Right lobe of liver (tissue), 4 donors: ENCODE results near the gene ATOX1.

Experiments
- POLR2A ChIP-seq: fragments of 450-650 bp; IDR thresholded peaks from one replicate; pipeline ENCODE4 v1.6.1; 2017; ENCODE audit warnings: antibody characterized with exemption, mild to moderate bottlenecking
- TF ChIP-seq, protein P1 (sequence below), 4 donors: fragments of 200-600 bp in 3 of 4; fragments of 450-650 bp in 1 of 4; IDR thresholded peaks; one replicate each; pipeline versions ENCODE4 v1.5.1 to v1.8.0; 2016 to 2022; ENCODE audit warnings: antibody characterized with exemption in 4 of 4, mild to moderate bottlenecking in 2 of 4
- donor health status: DM: no; HTN: no; CAD: no.
- donor health status: DM: no; HTN: no; CAD: no.
- donor health status: DM: no; HTN: yes; CAD: no.

DNA sequence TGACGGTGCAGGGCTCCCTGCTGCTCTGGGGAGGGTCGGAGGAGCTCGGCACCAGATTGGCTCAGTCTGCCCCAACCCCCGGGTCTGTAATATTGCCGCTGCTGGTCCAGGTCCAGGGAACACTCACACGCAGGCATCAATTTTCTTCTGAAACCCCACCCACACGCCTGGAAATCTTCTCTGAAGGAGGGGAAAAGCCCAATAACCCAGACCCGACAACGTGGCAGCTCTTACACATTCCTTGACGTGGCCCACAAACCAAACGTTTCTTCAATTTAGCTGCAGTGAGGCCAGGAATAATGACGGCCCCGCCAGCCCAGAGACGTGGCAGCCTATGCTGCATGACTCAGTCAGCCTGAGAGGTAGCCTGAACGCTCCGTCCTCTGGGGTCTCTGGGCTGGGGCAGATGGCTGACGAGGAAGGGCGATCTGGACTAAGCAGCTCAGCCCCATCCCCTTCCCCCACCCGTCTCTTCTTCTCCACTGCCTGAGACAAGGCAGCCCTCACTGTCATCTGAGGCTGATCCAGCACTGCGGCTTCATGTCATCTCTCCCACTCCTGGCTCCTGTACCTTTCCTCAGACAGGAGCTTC lies 61.9 kb downstream of the ATOX1 start:
- TF ChIP-seq, protein P1, sequence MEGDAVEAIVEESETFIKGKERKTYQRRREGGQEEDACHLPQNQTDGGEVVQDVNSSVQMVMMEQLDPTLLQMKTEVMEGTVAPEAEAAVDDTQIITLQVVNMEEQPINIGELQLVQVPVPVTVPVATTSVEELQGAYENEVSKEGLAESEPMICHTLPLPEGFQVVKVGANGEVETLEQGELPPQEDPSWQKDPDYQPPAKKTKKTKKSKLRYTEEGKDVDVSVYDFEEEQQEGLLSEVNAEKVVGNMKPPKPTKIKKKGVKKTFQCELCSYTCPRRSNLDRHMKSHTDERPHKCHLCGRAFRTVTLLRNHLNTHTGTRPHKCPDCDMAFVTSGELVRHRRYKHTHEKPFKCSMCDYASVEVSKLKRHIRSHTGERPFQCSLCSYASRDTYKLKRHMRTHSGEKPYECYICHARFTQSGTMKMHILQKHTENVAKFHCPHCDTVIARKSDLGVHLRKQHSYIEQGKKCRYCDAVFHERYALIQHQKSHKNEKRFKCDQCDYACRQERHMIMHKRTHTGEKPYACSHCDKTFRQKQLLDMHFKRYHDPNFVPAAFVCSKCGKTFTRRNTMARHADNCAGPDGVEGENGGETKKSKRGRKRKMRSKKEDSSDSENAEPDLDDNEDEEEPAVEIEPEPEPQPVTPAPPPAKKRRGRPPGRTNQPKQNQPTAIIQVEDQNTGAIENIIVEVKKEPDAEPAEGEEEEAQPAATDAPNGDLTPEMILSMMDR (IDR thresholded peaks at IDR 0.05): no peak
- TF ChIP-seq POLR2A: no peak
